ENCODE results near the gene KRT33B. TPM values are rescaled to one million over a fixed set of nuclear protein-coding genes. Genes with fewer than 3 reads are reported as not detected.

Gene KRT33B
- total and polyA plus RNA-seq, 2 of the 13 experiments (the other 11 are each of a cell fraction or from before 2014, with no cell fraction given) = not detected

DNA sequence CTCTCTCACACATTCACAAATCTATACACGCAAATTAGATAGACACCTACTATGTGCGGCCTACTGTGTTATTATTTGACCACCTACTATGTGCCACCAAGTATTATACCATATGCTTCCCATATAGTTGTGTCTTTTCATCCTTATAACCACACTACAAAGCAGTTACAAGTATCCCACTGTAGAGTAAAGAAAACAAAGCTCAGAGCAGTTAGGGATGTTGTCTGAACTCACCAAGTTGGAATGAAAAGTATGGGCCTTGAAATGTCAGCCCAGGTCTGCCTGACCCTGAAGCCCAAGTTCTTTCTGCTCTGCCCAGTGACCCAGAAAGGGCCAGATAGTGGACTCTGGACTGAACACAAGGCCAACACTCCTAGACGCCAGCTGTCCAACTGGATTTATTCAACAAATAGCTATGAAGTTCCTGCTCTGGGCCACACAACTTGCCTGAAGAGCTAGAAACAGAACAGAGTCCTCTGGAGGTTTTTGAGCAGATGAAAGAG lies 46.3 kb upstream of the KRT33B start:
- no peaks in the 10 kb centered on the region for H3K9me3 ChIP-seq (ENCODE audit: low read length)
- peak overlapping the region in 1 of 3 experiments; percentile 20; a peak in 1 of 6 replicates for H3K4me3 ChIP-seq (replicated peaks in 1 of 3; ENCODE audit: insufficient read depth in 1 of 3, low read depth in 2 of 3, low read length in 3 of 3)
- H4K20me1 ChIP-seq (ENCODE audit: insufficient read depth, low read length) = no peaks in the 10 kb centered on the region
- ChIA-PET POLR2A (interaction anchor here (0.7 to 2.1 kb wide), 8 partner anchors 11 to 514 kb away, joined by 3 to 35 read pairs (median 3); partner anchors contain the start of genes EIF1 and KRT19), CTCF (ENCODE audit: low intra/inter-chr PET ratio, low total read pairs) (no interaction called here)
- no peaks in the 10 kb centered on the region for H3K36me3 ChIP-seq (replicated peaks in 1 of 2; ENCODE audit: control insufficient read depth in 1 of 2, insufficient read depth in 2 of 2, low read length in 2 of 2)
- H2AFZ ChIP-seq (ENCODE audit: low read length) = no peak overlapping the region
- DNase-seq (ENCODE audit: low spot score) (peak; percentile 93), FAIRE-seq (peak; percentile 79), ATAC-seq (peak; percentile 89)
- H3K79me2 ChIP-seq (ENCODE audit: insufficient read depth, low read length) = no peaks in the 10 kb centered on the region
- peaks cover 56% of the 10 kb centered on the region for H3K4me1 ChIP-seq (ENCODE audit: insufficient read depth, low read length)
- BruUV-seq (replicated peaks) = no TSS peak
- peak overlapping the region; percentile 57; the same call in 1 of the 2 replicates for H3K9ac ChIP-seq (ENCODE audit: insufficient read depth, low read depth, low read length)
- H3K27ac ChIP-seq (ENCODE audit: extremely low read length, insufficient read depth, low read length) = peak overlapping the region; percentile 82
- peak overlapping the region; percentile 67 for H3K4me2 ChIP-seq (ENCODE audit: low read depth, low read length)
- WGBS (ENCODE audit: low lambda C conversion rate) = 16% methylated on average over 3 of the region's 3 CpGs
- no peaks in the 10 kb centered on the region for H3K27me3 ChIP-seq (ENCODE audit: control insufficient read depth in 1 of 2, insufficient read depth in 2 of 2, low read length in 2 of 2)
- in situ Hi-C loops (cut with HindIII; ENCODE audit: extremely low pct_ligation_motif_present, low pct_unique_long_range_greater_than_20kb) = no loop called here
- intact Hi-C loops (cut with micrococcal nuclease; ENCODE audit: unreplicated experiment) = loop anchor here (5.0 to 10.0 kb wide), 2 partner anchors 119 to 251 kb away; no protein-coding TSS in a partner anchor
- no peak for TF ChIP-seq RFX1 (IDR thresholded peaks at IDR 0.05)
- TF ChIP-seq GATAD1 (CRISPR knock-in tag; IDR thresholded peaks at IDR 0.05) = no peak
- no peak for TF ChIP-seq CHD4 (IDR thresholded peaks at IDR 0.05; ENCODE audit: borderline replicate concordance, low read length)
- TF ChIP-seq MYC (CRISPR knock-in tag; IDR thresholded peaks at IDR 0.05; ENCODE audit: borderline replicate concordance) = no peak
- TF ChIP-seq TGIF2 (CRISPR knock-in tag; IDR thresholded peaks at IDR 0.05) = no peak
- TF ChIP-seq SMARCE1 (IDR thresholded peaks at IDR 0.05; ENCODE audit: borderline replicate concordance) = no peak
- TF ChIP-seq AHR (CRISPR knock-in tag; IDR thresholded peaks at IDR 0.05) = no peak
- TF ChIP-seq ZNF138 (CRISPR knock-in tag; IDR thresholded peaks at IDR 0.05; ENCODE audit: low read depth) = no peak
- TF ChIP-seq, protein P1, sequence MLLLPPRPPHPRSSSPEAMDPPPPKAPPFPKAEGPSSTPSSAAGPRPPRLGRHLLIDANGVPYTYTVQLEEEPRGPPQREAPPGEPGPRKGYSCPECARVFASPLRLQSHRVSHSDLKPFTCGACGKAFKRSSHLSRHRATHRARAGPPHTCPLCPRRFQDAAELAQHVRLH (CRISPR knock-in tag; IDR thresholded peaks at IDR 0.05; ENCODE audit: borderline replicate concordance, low read depth) = no peak
- no peak for TF ChIP-seq SOX13 (IDR thresholded peaks at IDR 0.05)
- peak in 1 of 2 experiments; percentile 78; a peak in 2 of 4 replicates for TF ChIP-seq SOX13 (CRISPR knock-in tag; conservative IDR thresholded peaks at IDR 0.05 in 1 of 2, IDR thresholded peaks at IDR 0.05 in 1 of 2)
- no peak for TF ChIP-seq ZC3H13 (CRISPR knock-in tag; IDR thresholded peaks at IDR 0.05)
- no peak for TF ChIP-seq GFI1 (CRISPR knock-in tag; IDR thresholded peaks at IDR 0.05; ENCODE audit: borderline replicate concordance)
- no peak for TF ChIP-seq SP5 (CRISPR knock-in tag; IDR thresholded peaks at IDR 0.05; ENCODE audit: borderline replicate concordance, low read depth)
- peak; percentile 85 for TF ChIP-seq GATAD2A (CRISPR knock-in tag; IDR thresholded peaks at IDR 0.05)
- no peak for TF ChIP-seq ZNF749 (CRISPR knock-in tag; IDR thresholded peaks at IDR 0.05; ENCODE audit: borderline replicate concordance)
- TF ChIP-seq ZNF225 (CRISPR knock-in tag; IDR thresholded peaks at IDR 0.05) = no peak
- TF ChIP-seq POLR2AphosphoS2 (IDR thresholded peaks at IDR 0.05; ENCODE audit: low read depth, low read length) = no peak
- no peak for TF ChIP-seq JDP2 (CRISPR knock-in tag; IDR thresholded peaks at IDR 0.05; ENCODE audit: borderline replicate concordance)
- no peak for TF ChIP-seq FOXP1 (IDR thresholded peaks at IDR 0.05)
- peak; percentile 67 for TF ChIP-seq FOXP1 (CRISPR knock-in tag; IDR thresholded peaks at IDR 0.05)
- TF ChIP-seq ZSCAN21 (CRISPR knock-in tag; IDR thresholded peaks at IDR 0.05; ENCODE audit: borderline replicate concordance) = no peak
- TF ChIP-seq, protein P2, sequence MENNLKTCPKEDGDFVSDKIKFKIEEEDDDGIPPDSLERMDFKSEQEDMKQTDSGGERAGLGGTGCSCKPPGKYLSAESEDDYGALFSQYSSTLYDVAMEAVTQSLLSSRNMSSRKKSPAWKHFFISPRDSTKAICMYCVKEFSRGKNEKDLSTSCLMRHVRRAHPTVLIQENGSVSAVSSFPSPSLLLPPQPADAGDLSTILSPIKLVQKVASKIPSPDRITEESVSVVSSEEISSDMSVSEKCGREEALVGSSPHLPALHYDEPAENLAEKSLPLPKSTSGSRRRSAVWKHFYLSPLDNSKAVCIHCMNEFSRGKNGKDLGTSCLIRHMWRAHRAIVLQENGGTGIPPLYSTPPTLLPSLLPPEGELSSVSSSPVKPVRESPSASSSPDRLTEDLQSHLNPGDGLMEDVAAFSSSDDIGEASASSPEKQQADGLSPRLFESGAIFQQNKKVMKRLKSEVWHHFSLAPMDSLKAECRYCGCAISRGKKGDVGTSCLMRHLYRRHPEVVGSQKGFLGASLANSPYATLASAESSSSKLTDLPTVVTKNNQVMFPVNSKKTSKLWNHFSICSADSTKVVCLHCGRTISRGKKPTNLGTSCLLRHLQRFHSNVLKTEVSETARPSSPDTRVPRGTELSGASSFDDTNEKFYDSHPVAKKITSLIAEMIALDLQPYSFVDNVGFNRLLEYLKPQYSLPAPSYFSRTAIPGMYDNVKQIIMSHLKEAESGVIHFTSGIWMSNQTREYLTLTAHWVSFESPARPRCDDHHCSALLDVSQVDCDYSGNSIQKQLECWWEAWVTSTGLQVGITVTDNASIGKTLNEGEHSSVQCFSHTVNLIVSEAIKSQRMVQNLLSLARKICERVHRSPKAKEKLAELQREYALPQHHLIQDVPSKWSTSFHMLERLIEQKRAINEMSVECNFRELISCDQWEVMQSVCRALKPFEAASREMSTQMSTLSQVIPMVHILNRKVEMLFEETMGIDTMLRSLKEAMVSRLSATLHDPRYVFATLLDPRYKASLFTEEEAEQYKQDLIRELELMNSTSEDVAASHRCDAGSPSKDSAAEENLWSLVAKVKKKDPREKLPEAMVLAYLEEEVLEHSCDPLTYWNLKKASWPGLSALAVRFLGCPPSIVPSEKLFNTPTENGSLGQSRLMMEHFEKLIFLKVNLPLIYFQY (CRISPR knock-in tag; IDR thresholded peaks at IDR 0.05; ENCODE audit: borderline replicate concordance) = peak; percentile 100
- no peak for TF ChIP-seq IKZF4 (CRISPR knock-in tag; IDR thresholded peaks at IDR 0.05; ENCODE audit: borderline replicate concordance, low read depth, not compliant biosample characterization)
- no peak for TF ChIP-seq ZNF451 (CRISPR knock-in tag; IDR thresholded peaks at IDR 0.05)
